Astrocyte of the cerebellum (primary cell): ENCODE data around the gene MTLN.

ENCODE experiments used
- DNase-seq: peaks from one replicate; pipeline ENCODE4 v3.0.0-alpha.2; 2011; ENCODE audit warnings: low read depth
- H3K4me3 ChIP-seq: 2 replicates; pipeline ENCODE4 v1.5.1; 2011; ENCODE audit warnings: mild to moderate bottlenecking, low read depth, low read length, moderate library complexity
- CTCF ChIP-seq: IDR thresholded peaks from 2 replicates; pipeline ENCODE4 v1.5.1; 2012; ENCODE audit warnings: low read length, low read depth, moderate library complexity, mild to moderate bottlenecking; ENCODE audit errors: missing control alignments
- in situ Hi-C: cut with HindIII; loops from 2 replicates; pipeline ENCODE4 v1.10.0; 2017; ENCODE audit warnings: low sequenced_read_pairs

The MTLN gene

GRCh38 chr2:110180036-110180435, 32.3 kb downstream of the MTLN start:
- H3K4me3 ChIP-seq: no peak overlapping the region
- no peak for DNase-seq
- TF ChIP-seq CTCF: no peak
- in situ Hi-C loops: no loop called here

GRCh38 chr2:110173523-110173922, 38.8 kb downstream of the MTLN start:
- no peak overlapping the region for H3K4me3 ChIP-seq
- DNase-seq: no peak
- no peak for TF ChIP-seq CTCF
- in situ Hi-C loops: no loop called here

GRCh38 chr2:110172506-110172905, 39.8 kb downstream of the MTLN start:
- DNase-seq: no peak
- in situ Hi-C loops: no loop called here
- H3K4me3 ChIP-seq: no peak overlapping the region
- TF ChIP-seq CTCF: no peak

- DNase-seq: no peak
- in situ Hi-C loops: no loop called here
- TF ChIP-seq CTCF: no peak
- H3K4me3 ChIP-seq: no peak overlapping the region
Measured at GRCh38 chr2:110170102-110170501, 42.2 kb downstream of the MTLN start.

- in situ Hi-C loops: no loop called here
- DNase-seq: peak; percentile 11
- no peak for TF ChIP-seq CTCF
- H3K4me3 ChIP-seq: no peak overlapping the region
Measured at GRCh38 chr2:110167326-110168000, 44.9 kb downstream of the MTLN start.

- in situ Hi-C loops: no loop called here
- no peak overlapping the region for H3K4me3 ChIP-seq
- DNase-seq: no peak
- no peak for TF ChIP-seq CTCF
Measured at GRCh38 chr2:110166266-110166665, 46.1 kb downstream of the MTLN start.
